Brain microvascular endothelial cell (primary cell): Measurements from ENCODE around the gene ZNF600.
"Not testable (repeated sequence)": the region's sequence is repeated elsewhere in the genome, so short reads cannot be mapped to it uniquely, and the experiment has no call there.

Experiments used
- DNase-seq: peaks from one replicate; pipeline ENCODE4 v3.0.0-alpha.2; 2020
- H3K27ac ChIP-seq: fragments of 250-450 bp; sonication (Bioruptor Pico); 2 replicates; pipeline ENCODE4 v1.5.1; 2020; ENCODE audit warnings: mild to moderate bottlenecking, moderate library complexity
- H3K27me3 ChIP-seq: fragments of 250-450 bp; sonication (Bioruptor Pico); replicated peaks from 2 replicates; pipeline ENCODE4 v1.5.1; 2020; ENCODE audit warnings: mild to moderate bottlenecking
- H3K36me3 ChIP-seq: fragments of 250-450 bp; sonication (Bioruptor Pico); replicated peaks from 2 replicates; pipeline ENCODE4 v1.5.1; 2020; ENCODE audit warnings: mild to moderate bottlenecking
- H3K4me3 ChIP-seq: 2 replicates; pipeline ENCODE4 v1.5.1; 2011; ENCODE audit warnings: low read depth, mild to moderate bottlenecking, control low read depth, low read length, moderate library complexity
- in situ Hi-C: cut with HindIII; loops from 2 replicates; pipeline ENCODE4 v1.10.0; 2017; ENCODE audit warnings: low sequenced_read_pairs, low pct_ligation_motif_present
- TF ChIP-seq, protein P1 (sequence below): IDR thresholded peaks from 2 replicates; pipeline ENCODE4 v1.5.1; 2011; ENCODE audit warnings: low read depth, mild to moderate bottlenecking, moderate library complexity, low read length, control low read depth, inconsistent platforms; ENCODE audit errors: missing control alignments

Gene ZNF600

DNA sequence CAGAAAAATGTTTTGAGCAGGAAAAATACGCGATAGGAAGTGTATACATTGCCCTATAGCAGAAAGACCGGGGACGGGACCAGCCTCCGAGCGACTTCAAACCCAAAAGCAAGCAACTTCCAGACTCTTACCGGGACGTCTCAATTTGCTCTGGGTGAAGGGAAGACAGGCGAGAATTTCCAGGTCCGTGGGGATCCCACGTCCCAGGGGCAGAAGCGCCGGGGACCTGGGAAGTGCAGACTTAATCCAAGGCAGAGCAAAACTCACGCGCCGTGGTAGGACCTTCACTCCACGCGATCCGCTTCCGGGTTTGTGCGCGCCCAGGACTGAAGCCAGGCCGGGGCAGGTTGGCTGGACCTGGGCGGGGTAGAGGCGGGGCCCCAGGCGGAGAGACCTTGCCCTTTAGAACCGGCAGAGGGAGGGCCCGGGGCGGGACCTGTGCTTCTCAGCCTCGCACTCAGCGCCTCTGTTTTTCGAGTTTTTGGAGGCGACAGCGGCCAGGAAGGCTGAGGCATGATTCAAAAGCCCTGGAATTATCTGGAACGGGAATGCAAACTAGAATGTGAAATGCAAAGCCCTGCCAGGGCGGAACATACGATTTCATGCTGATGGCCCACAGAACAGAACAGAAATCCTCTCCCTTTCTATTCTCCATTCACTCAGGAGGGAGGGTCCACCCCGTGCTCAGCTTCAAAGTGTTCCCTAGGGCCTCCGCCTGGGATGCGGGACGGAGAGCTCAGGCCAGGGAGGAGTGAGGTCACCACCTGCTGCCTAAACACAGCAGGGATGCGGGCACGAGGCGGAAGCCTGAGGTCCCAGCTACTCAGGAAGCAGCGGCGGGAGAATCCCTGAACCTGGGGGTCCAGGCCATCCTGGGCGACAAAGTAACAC lies at the start of gene ZNF600:
Gene ZNF600, minus strand, starts transcription at position 328 of the 891 bp plus-strand sequence. CDS start 7,903 bp downstream, outside the sequence.
- H3K27me3 ChIP-seq, in situ Hi-C loops, H3K27ac ChIP-seq, H3K36me3 ChIP-seq: not testable (repeated sequence)
- peak within 1 kb of the TSS; percentile 67 for H3K4me3 ChIP-seq
- peak; percentile 33 for DNase-seq

DNA sequence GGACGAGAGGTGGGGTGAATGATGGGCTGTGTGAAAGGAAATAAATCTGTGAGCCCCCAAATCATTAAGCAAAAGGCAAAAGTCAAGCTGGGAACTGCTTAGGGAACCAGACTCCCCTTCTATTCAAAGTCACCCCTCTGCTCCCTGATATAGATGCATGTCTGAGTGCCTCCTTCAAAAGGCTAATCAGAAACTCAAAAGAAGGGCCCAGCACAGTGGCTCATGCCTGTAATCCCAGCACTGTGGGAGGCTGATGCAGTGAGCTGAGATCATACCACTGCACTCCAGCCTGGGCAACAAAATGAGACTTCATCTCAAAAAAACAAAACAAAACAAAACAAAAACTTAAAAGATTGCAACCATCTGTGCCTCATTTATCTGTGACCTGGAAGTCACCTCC lies 47.7 kb upstream of the ZNF600 start:
- H3K36me3 ChIP-seq, DNase-seq, in situ Hi-C loops, H3K4me3 ChIP-seq, H3K27ac ChIP-seq, H3K27me3 ChIP-seq: not testable (repeated sequence)

DNA sequence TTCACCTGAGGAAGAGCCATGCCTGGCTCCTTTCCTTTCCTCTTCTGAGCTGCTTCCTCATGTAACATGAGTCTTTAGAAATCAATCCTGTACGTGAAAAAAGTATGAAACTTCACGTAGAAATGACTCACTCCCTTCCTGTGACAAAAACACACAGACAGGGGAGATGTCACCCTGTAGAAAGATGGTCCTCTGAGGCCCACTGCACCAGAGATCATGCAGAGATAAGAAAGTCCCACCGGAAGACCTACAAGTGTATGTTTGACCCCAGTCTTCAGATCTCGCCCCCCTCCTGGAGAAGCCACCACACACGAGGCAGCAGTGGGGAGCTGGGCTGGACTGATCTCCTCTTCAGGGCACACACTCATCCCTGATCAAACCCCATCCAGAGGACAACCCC lies 47.0 kb upstream of the ZNF600 start:
- H3K27me3 ChIP-seq, H3K27ac ChIP-seq, in situ Hi-C loops, H3K4me3 ChIP-seq, H3K36me3 ChIP-seq, DNase-seq: not testable (repeated sequence)

DNA sequence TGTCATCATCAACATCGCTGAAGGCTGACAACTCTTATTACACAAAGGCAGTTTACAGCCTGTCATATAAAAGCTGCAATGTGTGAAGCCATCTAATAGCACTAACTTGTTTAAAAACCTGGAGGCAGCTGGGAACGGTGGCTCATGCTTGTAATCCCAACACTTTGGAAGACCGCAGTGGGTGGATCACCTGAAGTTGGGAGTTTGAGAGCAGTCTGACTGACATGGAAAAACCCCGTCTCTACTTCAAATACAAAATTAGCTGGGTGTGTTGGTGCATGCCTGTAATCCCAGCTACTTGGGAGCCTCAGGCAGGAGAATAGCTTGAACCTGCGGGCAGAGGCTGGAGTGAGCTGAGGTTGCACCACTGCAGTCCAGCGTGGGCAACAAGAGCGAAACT lies 43.3 kb upstream of the ZNF600 start:
- in situ Hi-C loops, H3K4me3 ChIP-seq, DNase-seq, H3K36me3 ChIP-seq, H3K27ac ChIP-seq, H3K27me3 ChIP-seq: not testable (repeated sequence)

DNA sequence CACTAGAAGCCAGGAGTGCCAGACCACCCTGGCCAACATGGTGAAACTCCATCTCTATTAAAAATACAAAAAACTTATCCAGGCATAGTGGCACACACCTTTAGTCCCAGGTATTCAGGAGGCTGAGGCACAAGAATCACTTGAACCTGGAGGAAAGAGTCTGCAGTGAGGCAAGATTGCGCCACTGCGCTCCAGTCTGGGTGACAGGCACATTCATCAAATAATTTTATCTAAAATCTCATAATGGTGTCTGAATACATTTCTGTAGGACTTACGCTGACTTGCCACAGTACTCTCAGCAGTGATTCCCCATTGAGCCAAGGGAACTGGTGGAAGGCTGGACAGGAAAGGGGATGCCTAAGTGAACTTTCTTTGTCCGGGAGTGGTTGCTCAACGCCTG lies 39.2 kb upstream of the ZNF600 start:
- no peak overlapping the region for H3K27ac ChIP-seq
- no peaks in the 10 kb centered on the region for H3K27me3 ChIP-seq
- H3K4me3 ChIP-seq: no peak overlapping the region
- DNase-seq: no peak
- in situ Hi-C loops: no loop called here
- H3K36me3 ChIP-seq: no peaks in the 10 kb centered on the region
- TF ChIP-seq, protein P1, sequence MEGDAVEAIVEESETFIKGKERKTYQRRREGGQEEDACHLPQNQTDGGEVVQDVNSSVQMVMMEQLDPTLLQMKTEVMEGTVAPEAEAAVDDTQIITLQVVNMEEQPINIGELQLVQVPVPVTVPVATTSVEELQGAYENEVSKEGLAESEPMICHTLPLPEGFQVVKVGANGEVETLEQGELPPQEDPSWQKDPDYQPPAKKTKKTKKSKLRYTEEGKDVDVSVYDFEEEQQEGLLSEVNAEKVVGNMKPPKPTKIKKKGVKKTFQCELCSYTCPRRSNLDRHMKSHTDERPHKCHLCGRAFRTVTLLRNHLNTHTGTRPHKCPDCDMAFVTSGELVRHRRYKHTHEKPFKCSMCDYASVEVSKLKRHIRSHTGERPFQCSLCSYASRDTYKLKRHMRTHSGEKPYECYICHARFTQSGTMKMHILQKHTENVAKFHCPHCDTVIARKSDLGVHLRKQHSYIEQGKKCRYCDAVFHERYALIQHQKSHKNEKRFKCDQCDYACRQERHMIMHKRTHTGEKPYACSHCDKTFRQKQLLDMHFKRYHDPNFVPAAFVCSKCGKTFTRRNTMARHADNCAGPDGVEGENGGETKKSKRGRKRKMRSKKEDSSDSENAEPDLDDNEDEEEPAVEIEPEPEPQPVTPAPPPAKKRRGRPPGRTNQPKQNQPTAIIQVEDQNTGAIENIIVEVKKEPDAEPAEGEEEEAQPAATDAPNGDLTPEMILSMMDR: no peak

DNA sequence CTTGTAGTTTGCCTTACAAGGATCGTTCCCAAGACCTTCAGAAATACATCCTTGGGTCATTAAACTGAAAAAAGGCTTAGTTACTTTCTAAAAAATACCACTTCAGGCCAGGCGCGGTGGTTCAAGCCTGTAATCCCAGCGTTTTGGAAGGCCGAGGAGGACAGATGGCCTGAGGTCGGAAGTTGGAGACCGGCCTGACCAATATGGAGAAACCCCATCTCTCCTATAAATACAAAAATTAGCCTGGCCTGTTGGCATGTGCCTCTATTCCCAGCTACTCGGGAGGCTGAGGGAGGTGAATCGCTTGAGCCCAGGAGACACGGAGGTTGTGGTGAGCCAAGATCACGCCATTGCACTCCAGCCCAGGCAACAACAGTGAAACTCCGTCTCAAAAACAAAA lies 37.1 kb upstream of the ZNF600 start:
- Histone ChIP-seq H3K36me3 (no peaks in the 10 kb centered on the region), H3K27me3 (no peaks in the 10 kb centered on the region), H3K4me3 (no peak overlapping the region), H3K27ac (no peak overlapping the region)
- no peak for DNase-seq
- in situ Hi-C loops: no loop called here
- TF ChIP-seq, protein P1: no peak

DNA sequence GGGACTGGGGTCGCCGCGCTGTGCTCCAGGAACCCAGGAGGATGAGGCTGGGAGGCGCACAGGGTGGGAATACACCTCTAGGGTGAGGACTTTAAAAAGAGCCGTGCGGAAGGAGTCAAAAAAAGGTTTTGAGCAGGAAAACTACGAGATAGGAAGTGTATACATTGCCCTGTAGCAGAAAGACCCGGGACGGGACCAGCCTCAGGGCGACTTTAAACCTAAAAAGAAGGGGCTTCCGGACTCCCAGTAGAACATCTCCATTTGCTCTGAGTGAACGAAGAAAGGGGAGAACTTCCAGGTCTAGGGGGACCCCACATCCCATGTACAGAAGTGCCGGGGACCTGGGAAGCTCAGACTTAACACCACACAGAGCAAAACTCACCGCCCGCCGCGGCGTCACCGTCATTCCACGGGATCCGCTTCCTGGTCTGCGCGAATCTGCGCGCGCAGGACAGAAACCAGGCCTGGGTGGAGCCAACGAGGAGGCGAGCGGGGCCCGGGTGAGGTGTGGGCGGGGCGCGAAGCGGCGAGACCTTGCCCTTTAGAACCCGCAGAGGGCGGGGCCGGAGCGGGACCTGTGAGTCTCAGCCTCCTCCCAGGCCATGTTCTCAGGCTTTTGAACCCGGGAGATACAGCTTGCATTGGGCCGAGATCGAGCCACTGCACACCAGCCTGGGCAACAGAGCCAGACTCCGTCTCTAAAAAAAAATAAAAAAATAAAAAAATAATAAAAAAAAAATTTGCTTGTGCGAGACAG lies 34.8 kb upstream of the ZNF600 start, which contains the start of gene ZNF28:
Gene ZNF28, minus strand, starts transcription at position 430 of the 757 bp plus-strand sequence. CDS start 3,675 bp downstream, outside the sequence.
- H3K27me3 ChIP-seq, H3K27ac ChIP-seq, in situ Hi-C loops, H3K36me3 ChIP-seq: not testable (repeated sequence)
- H3K4me3 ChIP-seq: peak within 1 kb of the TSS; percentile 65
- peak; percentile 42 for DNase-seq

DNA sequence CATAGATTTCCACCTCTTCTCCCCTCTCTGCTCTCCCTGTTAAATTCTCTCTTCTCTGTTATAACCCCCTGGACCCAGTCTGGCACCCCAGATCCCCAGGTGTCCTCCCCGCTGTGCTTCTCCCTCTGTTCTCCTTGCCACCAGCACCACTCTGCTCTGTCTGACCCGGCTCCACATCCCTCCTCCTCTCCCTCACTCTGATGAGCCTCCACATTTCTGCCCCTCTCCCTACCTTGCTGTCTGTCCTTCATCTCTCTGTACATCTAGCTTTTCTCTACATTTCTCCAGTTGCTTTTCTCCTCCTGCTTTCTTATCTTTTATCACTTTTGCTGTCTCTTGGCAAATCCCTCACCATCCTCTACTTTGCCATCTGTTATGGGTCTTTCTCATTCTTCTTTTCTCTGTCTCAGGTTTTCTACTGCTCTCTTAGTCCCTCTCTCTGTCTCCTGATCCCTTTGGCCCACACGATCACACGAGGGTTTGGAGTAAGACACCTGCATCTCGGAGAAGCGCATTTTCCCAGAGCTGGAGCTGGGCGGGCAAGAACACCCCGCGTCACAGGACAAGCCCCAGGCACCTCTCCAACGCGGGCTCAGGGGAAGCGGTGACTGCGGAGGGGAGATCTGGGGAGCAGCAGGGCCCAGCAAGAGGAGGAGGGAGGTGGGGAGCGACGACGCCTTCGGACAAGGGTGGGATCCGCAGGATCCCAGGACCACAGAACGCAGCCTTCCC lies 34.0 kb upstream of the ZNF600 start:
- H3K27ac ChIP-seq, in situ Hi-C loops, H3K36me3 ChIP-seq, H3K27me3 ChIP-seq: not testable (repeated sequence)
- DNase-seq: peak; percentile 2
- H3K4me3 ChIP-seq: peak overlapping the region; percentile 65
